KOPT-K1 (cell line): ENCODE data around the gene PRDM13.

Source experiments
- H3K27ac ChIP-seq: fragments of 200-600 bp; sonication (generic); 2 replicates; pipeline ENCODE4 v1.5.1; 2016; ENCODE audit warnings: antibody characterized with exemption, mild to moderate bottlenecking, low read depth, low read length; ENCODE audit not compliant: poor library complexity, severe bottlenecking
- H3K36me3 ChIP-seq: fragments of 200-600 bp; sonication (generic); 2 replicates; pipeline ENCODE4 v1.5.1; 2017; ENCODE audit warnings: antibody characterized with exemption, mild to moderate bottlenecking, low read length, moderate library complexity; ENCODE audit not compliant: insufficient read depth
- H3K9me3 ChIP-seq: fragments of 200-600 bp; sonication (generic); 2 replicates; pipeline ENCODE4 v1.5.1; 2017; ENCODE audit warnings: antibody characterized with exemption, low read length, mild to moderate bottlenecking; ENCODE audit not compliant: insufficient read depth, poor library complexity, severe bottlenecking

The PRDM13 gene

GRCh38 chr6:99660206-99660605 is 53.6 kb downstream of the PRDM13 start:
- Histone ChIP-seq H3K36me3 (no peaks in the 10 kb centered on the region), H3K27ac (no peak overlapping the region), H3K9me3 (no peaks in the 10 kb centered on the region)

GRCh38 chr6:99661870-99662269 is 55.2 kb downstream of the PRDM13 start:
- no peak overlapping the region for H3K27ac ChIP-seq
- H3K9me3 ChIP-seq, result no peaks in the 10 kb centered on the region
- H3K36me3 ChIP-seq, result no peaks in the 10 kb centered on the region

GRCh38 chr6:99662616-99663015 is 56.0 kb downstream of the PRDM13 start:
- H3K9me3 ChIP-seq, result no peaks in the 10 kb centered on the region
- no peak overlapping the region for H3K27ac ChIP-seq
- no peaks in the 10 kb centered on the region for H3K36me3 ChIP-seq
